Prostate gland (tissue), 2 donors: ENCODE data around the gene ZNF667. TPM values are rescaled to one million over a fixed set of nuclear protein-coding genes. Genes with fewer than 3 reads are reported as not detected.
A peak's percentile ranks its signal among the peaks of the same experiment; 100 is the strongest.

Experiments used
- DNase-seq: peaks from one replicate; pipeline ENCODE4 v3.0.0-alpha.2; 2019; ENCODE audit warnings: low spot score
- H3K27ac ChIP-seq, 2 donors: fragments of 200-600 bp; sonication (generic); 2 replicates each; pipeline ENCODE4 v1.5.1; 2017 to 2019
- H3K27me3 ChIP-seq: fragments of 200-600 bp; sonication (generic); replicated peaks from 2 replicates; pipeline ENCODE4 v1.5.1; 2019; ENCODE audit not compliant: insufficient read depth
- H3K36me3 ChIP-seq, 2 donors: fragments of 200-600 bp; sonication (generic); 1 replicate in 1 of 2; 2 replicates in 1 of 2; pipeline versions ENCODE4 v1.5.1 to v1.8.1; 2017 to 2019
- H3K4me1 ChIP-seq: fragments of 200-600 bp; sonication (generic); replicated peaks from 2 replicates; pipeline ENCODE4 v1.5.1; 2019
- H3K4me3 ChIP-seq, 2 donors: fragments of 200-600 bp; sonication (generic); 2 replicates each; pipeline ENCODE4 v1.5.1; 2017 to 2019
- H3K9me3 ChIP-seq: fragments of 200-600 bp; sonication (generic); 2 replicates; pipeline ENCODE4 v1.5.1; 2017
- CTCF ChIP-seq, 4 experiments: fragments of 200-600 bp in 2 of 4; fragments of 450-650 bp in 2 of 4; sonication (generic) in 2 of 4; IDR thresholded peaks; 1 replicate in 3 of 4; 2 replicates in 1 of 4; pipeline ENCODE4 v1.5.1; 2016 to 2019; ENCODE audit warnings: antibody characterized with exemption in 4 of 4, mild to moderate bottlenecking in 2 of 4, moderate library complexity in 2 of 4
- POLR2A ChIP-seq: fragments of 450-650 bp; IDR thresholded peaks from one replicate; pipeline ENCODE4 v1.6.1; 2016; ENCODE audit warnings: antibody characterized with exemption, mild to moderate bottlenecking
- POLR2AphosphoS5 ChIP-seq: sonication (generic); formaldehyde crosslinking; IDR thresholded peaks from one replicate; pipeline ENCODE4 v1.6.1; 2017; ENCODE audit warnings: antibody characterized with exemption
- WGBS: methylation state at CpG from one replicate; pipeline ENCODE4 v1.1.5; 2018; 5-methylcytosine and 5-hydroxymethylcytosine counted together
- intact Hi-C: fragments of 100-400 bp; cut with DNase I; formaldehyde crosslinking; loops from one replicate; pipeline ENCODE4 v1.14.2; 2022
- total RNA-seq, 2 donors: library from RNA; depleted of rRNA; stranded (reverse); fragments of >200 nt; gene quantifications; one replicate each; pipeline ENCODE4 v1.1.0, GENCODE V29; 2016

ZNF667 gene
- total RNA-seq, 2 donors from 2014 or later = 5.5 to 7.6 TPM

DNA sequence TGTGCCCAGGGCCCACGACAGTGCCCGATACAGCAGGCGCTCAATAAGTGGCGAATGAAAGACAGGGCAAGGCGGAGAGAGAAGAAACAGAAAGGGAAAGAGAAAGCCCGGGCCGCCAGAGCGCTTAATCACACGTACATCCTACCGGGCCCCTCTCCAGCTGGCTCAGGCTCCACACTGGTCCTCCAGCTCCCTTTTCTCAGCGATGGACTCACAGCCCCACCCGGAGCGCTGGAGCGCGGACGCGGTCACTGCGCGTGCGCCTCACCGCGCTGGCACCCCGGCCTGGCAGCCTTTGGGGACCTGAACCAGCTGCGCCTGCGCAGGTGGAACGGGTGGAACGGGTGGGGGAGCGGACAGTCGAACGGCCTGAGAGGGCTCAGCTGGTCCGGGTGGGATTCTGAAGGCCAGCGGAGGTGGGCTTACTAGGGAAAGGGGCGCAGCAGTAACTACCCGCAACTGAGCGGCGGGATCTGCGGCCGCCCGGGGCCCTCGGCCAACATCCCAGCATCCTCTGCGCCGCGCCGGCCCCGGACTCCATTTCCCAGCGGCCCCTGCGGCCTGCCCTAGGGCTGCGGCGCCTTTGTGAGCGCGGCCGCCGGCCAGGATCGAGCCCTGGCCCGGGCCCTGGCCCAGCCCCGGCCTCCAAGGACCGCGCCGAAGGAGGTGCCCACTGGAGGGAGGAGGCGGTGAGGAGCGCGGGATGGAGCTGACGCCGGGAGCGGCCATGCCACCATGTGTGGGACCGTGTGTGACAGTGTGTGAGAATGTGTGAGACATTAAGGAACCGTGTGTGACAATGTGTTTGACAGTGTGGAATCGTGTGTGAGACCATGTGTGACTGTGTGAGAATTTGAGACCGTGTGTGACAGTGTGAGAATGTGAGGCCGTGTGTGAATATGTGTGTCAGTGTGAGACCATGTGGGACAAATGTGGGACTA, 73.1 kb downstream of the ZNF667 start, which contains the start of gene ZNF583:
ZNF583 (plus strand) TSS at position 569 of the 941 bp plus-strand sequence. CDS start 2,783 bp downstream, outside the sequence.
- H3K27me3 ChIP-seq = no peaks in the 10 kb centered on the region
- intact Hi-C loops = no loop called here
- H3K27ac ChIP-seq = peak within 1 kb of the TSS; percentile 94 to 99
- peaks cover 0 to 6% of the 10 kb centered on the region in 2 donors for H3K36me3 ChIP-seq
- peak; percentile 93 for DNase-seq
- H3K9me3 ChIP-seq = no peaks in the 10 kb centered on the region
- TF ChIP-seq CTCF (IDR thresholded peaks at IDR 0.05) (peak in 1 of 4 experiments; percentile 14), POLR2AphosphoS5 (peak; percentile 88), POLR2A (no peak)
- H3K4me1 ChIP-seq = no peaks in the 10 kb centered on the region
- peak within 1 kb of the TSS; percentile 63 to 94 for H3K4me3 ChIP-seq
- under 1% methylated on average over 68 of the region's 70 CpGs for WGBS

DNA sequence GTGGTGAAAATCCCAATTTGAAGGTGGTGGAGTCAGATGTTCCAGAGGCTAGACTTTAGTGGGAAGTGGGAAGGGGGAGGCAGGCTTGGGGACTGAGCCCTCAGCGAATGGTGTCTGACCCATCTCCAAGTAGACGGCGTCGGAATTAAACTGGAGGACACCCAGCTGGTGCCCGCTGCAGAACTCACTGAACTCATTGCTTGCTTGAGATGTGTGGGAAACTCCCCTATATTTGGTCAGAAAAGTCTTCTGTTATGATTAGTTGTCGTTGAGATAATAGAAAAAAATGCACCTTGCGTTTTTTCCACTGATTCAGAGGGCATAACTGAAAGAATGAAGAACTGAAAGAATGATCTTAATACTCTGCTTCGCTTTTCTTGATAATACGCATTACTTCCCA, 73.9 kb downstream of the ZNF667 start:
- H3K27ac ChIP-seq = peak overlapping the region; percentile 94 to 99
- TF ChIP-seq POLR2A (no peak), CTCF (IDR thresholded peaks at IDR 0.05) (no peak), POLR2AphosphoS5 (no peak)
- H3K4me1 ChIP-seq = no peaks in the 10 kb centered on the region
- H3K9me3 ChIP-seq = no peaks in the 10 kb centered on the region
- no peaks in the 10 kb centered on the region for H3K27me3 ChIP-seq
- intact Hi-C loops = no loop called here
- peaks cover 0 to under 1% of the 10 kb centered on the region in 2 donors for H3K36me3 ChIP-seq
- DNase-seq = no peak
- peak overlapping the region; percentile 63 to 94 for H3K4me3 ChIP-seq
- WGBS = 31% methylated on average over 9 of the region's 9 CpGs

DNA sequence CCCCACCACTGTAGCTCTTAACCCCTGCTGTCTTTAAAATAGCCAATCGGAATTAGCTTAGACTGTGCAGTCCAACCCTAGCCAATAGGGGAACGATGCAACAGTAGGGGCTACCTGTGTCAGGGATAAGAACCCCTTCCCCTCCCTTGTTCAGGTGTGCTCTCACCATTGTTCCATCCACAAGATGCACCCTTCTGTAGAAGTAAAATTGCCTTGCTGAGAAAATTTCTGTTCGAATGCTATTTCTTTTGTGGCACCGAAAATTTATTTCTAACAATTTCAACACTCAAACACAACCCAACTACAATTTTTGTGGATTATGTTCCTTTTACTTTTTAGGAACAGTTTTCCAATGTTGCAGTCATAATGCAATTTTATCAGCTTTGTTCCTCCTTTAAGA, 76.7 kb downstream of the ZNF667 start:
- DNase-seq = no peak
- H3K4me3 ChIP-seq = no peak overlapping the region
- H3K36me3 ChIP-seq = no peaks in the 10 kb centered on the region
- 98% methylated on average over 4 of the region's 4 CpGs for WGBS
- no peak overlapping the region for H3K27ac ChIP-seq
- intact Hi-C loops = no loop called here
- H3K9me3 ChIP-seq = no peaks in the 10 kb centered on the region
- H3K4me1 ChIP-seq = no peaks in the 10 kb centered on the region
- no peaks in the 10 kb centered on the region for H3K27me3 ChIP-seq
- no peak for TF ChIP-seq POLR2A
- TF ChIP-seq POLR2AphosphoS5 = no peak
- TF ChIP-seq CTCF (IDR thresholded peaks at IDR 0.05) = no peak

DNA sequence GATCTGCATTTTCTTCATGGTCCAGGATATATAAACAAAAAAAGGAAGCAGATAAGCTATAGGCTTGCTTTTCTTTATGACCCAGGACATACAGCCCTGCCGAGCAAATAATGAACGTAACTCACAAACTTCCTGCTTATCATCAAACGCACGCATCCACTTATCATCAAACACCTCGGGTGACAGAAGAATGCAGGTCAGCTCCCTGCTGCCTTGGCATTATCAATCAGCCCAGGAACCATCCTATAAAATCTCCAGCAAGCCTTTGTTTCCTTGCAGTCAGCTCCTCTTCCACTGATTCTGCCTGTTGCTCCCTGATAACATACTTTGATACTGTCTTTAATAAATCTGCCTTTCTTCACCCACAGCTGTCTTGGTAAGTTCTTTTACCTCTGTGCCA, 78.3 kb downstream of the ZNF667 start:
- H3K36me3 ChIP-seq = no peaks in the 10 kb centered on the region
- intact Hi-C loops = no loop called here
- no peak overlapping the region for H3K4me3 ChIP-seq

More for the DNA sequence above, 78.3 kb downstream of the ZNF667 start:
- 89% methylated on average over 5 of the region's 5 CpGs for WGBS
- TF ChIP-seq POLR2AphosphoS5 (no peak), POLR2A (no peak), CTCF (IDR thresholded peaks at IDR 0.05) (no peak)
- H3K4me1 ChIP-seq = no peaks in the 10 kb centered on the region
- no peak for DNase-seq
- no peaks in the 10 kb centered on the region for H3K9me3 ChIP-seq
- H3K27ac ChIP-seq = no peak overlapping the region
- no peaks in the 10 kb centered on the region for H3K27me3 ChIP-seq
